ENCODE measurements around the gene KIRREL3. TPM values are rescaled to one million over a fixed set of nuclear protein-coding genes. Genes with fewer than 3 reads are reported as not detected.

The KIRREL3 gene
- total RNA-seq, 1 donor from 2014 or later = not detected

GRCh38 chr11:126874831-126875230 is 125.7 kb downstream of the KIRREL3 start:
- intact Hi-C loops (cut with micrococcal nuclease) = no loop called here

GRCh38 chr11:126874276-126874675 is 126.3 kb downstream of the KIRREL3 start:
- intact Hi-C loops (cut with micrococcal nuclease) = no loop called here

GRCh38 chr11:126871792-126872191 is 128.8 kb downstream of the KIRREL3 start:
- intact Hi-C loops (cut with micrococcal nuclease) = no loop called here

- intact Hi-C loops (cut with micrococcal nuclease) = no loop called here
These were observed 130.5 kb downstream of the KIRREL3 start for GRCh38 chr11:126870021-126870420.

- intact Hi-C loops (cut with micrococcal nuclease) = no loop called here
These were observed 131.8 kb downstream of the KIRREL3 start for GRCh38 chr11:126868741-126869140.

GRCh38 chr11:126864934-126865333 is 135.6 kb downstream of the KIRREL3 start:
- intact Hi-C loops (cut with micrococcal nuclease) = no loop called here

- intact Hi-C loops (cut with micrococcal nuclease) = no loop called here
These were observed 137.1 kb downstream of the KIRREL3 start for GRCh38 chr11:126863294-126863997.

- intact Hi-C loops (cut with micrococcal nuclease) = no loop called here
These were observed 137.8 kb downstream of the KIRREL3 start for GRCh38 chr11:126862664-126863243.

- intact Hi-C loops (cut with micrococcal nuclease) = no loop called here
These were observed 138.6 kb downstream of the KIRREL3 start for GRCh38 chr11:126861796-126862459.

GRCh38 chr11:126857860-126858808 is 142.4 kb downstream of the KIRREL3 start:
- intact Hi-C loops (cut with micrococcal nuclease) = no loop called here

GRCh38 chr11:126855536-126855935 is 145.0 kb downstream of the KIRREL3 start:
- intact Hi-C loops (cut with micrococcal nuclease) = no loop called here

GRCh38 chr11:126853732-126854131 is 146.8 kb downstream of the KIRREL3 start:
- intact Hi-C loops (cut with micrococcal nuclease) = no loop called here

GRCh38 chr11:126844789-126845188 is 155.8 kb downstream of the KIRREL3 start:
- intact Hi-C loops (cut with micrococcal nuclease) = no loop called here

- intact Hi-C loops (cut with micrococcal nuclease) = no loop called here
These were observed 157.5 kb downstream of the KIRREL3 start for GRCh38 chr11:126843096-126843495.

- intact Hi-C loops (cut with micrococcal nuclease) = no loop called here
These were observed 158.6 kb downstream of the KIRREL3 start for GRCh38 chr11:126841999-126842398.

GRCh38 chr11:126840975-126841374 is 159.6 kb downstream of the KIRREL3 start:
- intact Hi-C loops (cut with micrococcal nuclease) = no loop called here

- intact Hi-C loops (cut with micrococcal nuclease) = no loop called here
These were observed 160.2 kb downstream of the KIRREL3 start for GRCh38 chr11:126840201-126840886.

GRCh38 chr11:126839496-126839895 is 161.1 kb downstream of the KIRREL3 start:
- intact Hi-C loops (cut with micrococcal nuclease) = no loop called here

GRCh38 chr11:126838779-126839178 is 161.8 kb downstream of the KIRREL3 start:
- intact Hi-C loops (cut with micrococcal nuclease) = no loop called here

GRCh38 chr11:126837581-126837980 is 163.0 kb downstream of the KIRREL3 start:
- intact Hi-C loops (cut with micrococcal nuclease) = no loop called here

- intact Hi-C loops (cut with micrococcal nuclease) = no loop called here
These were observed 166.0 kb downstream of the KIRREL3 start for GRCh38 chr11:126834573-126834972.

Data from T-helper 1 cell treated with Interleukin-12 subunit alpha and Interleukin-12 subunit beta and Interleukin-4 antibody, amounts not matched to agents 30 ng/mL and 1 ng/mL, for 36 hours (primary cell).